Fibroblast of lung (primary cell): ENCODE results near the gene CDC14B. TPM values are rescaled to one million over a fixed set of nuclear protein-coding genes. Genes with fewer than 3 reads are reported as not detected.
"Not testable (repeated sequence)": the region's sequence is repeated elsewhere in the genome, so short reads cannot be mapped to it uniquely, and the experiment has no call there.

Experiments
- DNase-seq, 2 donors: peaks; one replicate each; pipeline versions ENCODE4 v3.0.0 to v3.0.0-alpha.2; 2010; ENCODE audit warnings: low read depth in 2 of 2
- H2AFZ ChIP-seq: 2 replicates; pipeline ENCODE4 v1.5.1; 2012; ENCODE audit warnings: low read length, control low read depth, inconsistent platforms
- H3K27ac ChIP-seq: 2 replicates; pipeline ENCODE4 v1.5.1; 2011; ENCODE audit warnings: low read length, control low read depth; ENCODE audit not compliant: insufficient read depth
- H3K27me3 ChIP-seq: 2 replicates; pipeline ENCODE4 v1.5.1; 2011; ENCODE audit warnings: mild to moderate bottlenecking, low read length; ENCODE audit not compliant: control insufficient read depth, insufficient read depth
- H3K36me3 ChIP-seq: 2 replicates; pipeline ENCODE4 v1.5.1; 2011; ENCODE audit warnings: low read length; ENCODE audit not compliant: control insufficient read depth, insufficient read depth
- H3K4me1 ChIP-seq: 2 replicates; pipeline ENCODE4 v1.5.1; 2011; ENCODE audit warnings: low read length; ENCODE audit not compliant: control insufficient read depth, insufficient read depth; ENCODE audit errors: extremely low read depth
- H3K4me2 ChIP-seq: 2 replicates; pipeline ENCODE4 v1.5.1; 2011; ENCODE audit warnings: low read length, control low read depth; ENCODE audit not compliant: insufficient read depth; ENCODE audit errors: extremely low read depth
- H3K4me3 ChIP-seq, 4 experiments: fragments of 200-600 bp in 1 of 4; sonication (generic) in 1 of 4; replicated peaks in 1 of 4; 2 replicates each; pipeline ENCODE4 v1.5.1; 2011 to 2016; ENCODE audit warnings: low read length in 4 of 4, low read depth in 3 of 4, mild to moderate bottlenecking in 3 of 4, control low read depth in 2 of 4, inconsistent platforms in 1 of 4, mixed read lengths in 1 of 4; ENCODE audit not compliant: insufficient read depth in 1 of 4; ENCODE audit errors: control extremely low read depth in 1 of 4
- H3K79me2 ChIP-seq: 2 replicates; pipeline ENCODE4 v1.5.1; 2012; ENCODE audit warnings: mild to moderate bottlenecking, low read length, inconsistent platforms; ENCODE audit not compliant: control insufficient read depth, insufficient read depth
- H3K9ac ChIP-seq: 2 replicates; pipeline ENCODE4 v1.5.1; 2011; ENCODE audit warnings: mild to moderate bottlenecking, low read length, control low read depth; ENCODE audit not compliant: insufficient read depth
- H3K9me3 ChIP-seq: 2 replicates; pipeline ENCODE4 v1.5.1; 2012; ENCODE audit warnings: low read depth, low read length; ENCODE audit not compliant: control insufficient read depth, insufficient read depth
- H4K20me1 ChIP-seq: 2 replicates; pipeline ENCODE4 v1.5.1; 2011; ENCODE audit warnings: low read length; ENCODE audit not compliant: control insufficient read depth, insufficient read depth; ENCODE audit errors: extremely low read depth
- EZH2 ChIP-seq: IDR thresholded peaks from 2 replicates; pipeline ENCODE4 v1.5.1; 2012; ENCODE audit warnings: low read length, control low read depth, mild to moderate bottlenecking; ENCODE audit errors: missing control alignments
- polyA plus RNA-seq, 2 donors: library from polyadenylated mRNA; depleted of rRNA in 1 of 2; stranded (reverse) in 1 of 2; unstranded in 1 of 2; fragments of >200 nt; gene quantifications; 2 replicates each; pipeline ENCODE4 v1.2.1, GENCODE V29; 2011 to 2012; ENCODE audit warnings: missing spikeins in 1 of 2
- total RNA-seq: library from RNA; depleted of rRNA; stranded (reverse); fragments of >200 nt; gene quantifications from 2 replicates; pipeline ENCODE4 v1.2.1, GENCODE V29; 2014
- TF ChIP-seq, protein P1 (sequence below), 2 donors: IDR thresholded peaks in 1 of 2; conservative IDR thresholded peaks in 1 of 2; 1 replicate in 1 of 2; 2 replicates in 1 of 2; pipeline ENCODE4 v1.5.1; 2011 to 2012; ENCODE audit warnings: low read length in 2 of 2, control low read depth in 1 of 2, inconsistent platforms in 1 of 2, low read depth in 1 of 2, mild to moderate bottlenecking in 1 of 2

CDC14B gene
- total and polyA plus RNA-seq, 2 donors (not counting 1 experiment from before 2014, with no cell fraction given), result 38.0 to 68.5 TPM

GRCh38 chr9:96596601-96597111 lies 23.0 kb downstream of the CDC14B start:
- Histone ChIP-seq H3K9ac (no peak overlapping the region), H3K4me3 (no peak overlapping the region), H2AFZ (no peak overlapping the region), H3K36me3 (no peaks in the 10 kb centered on the region), H3K79me2 (peaks cover 3% of the 10 kb centered on the region), H3K27me3 (no peaks in the 10 kb centered on the region), H3K4me2 (no peak overlapping the region), H3K27ac (no peak overlapping the region), H3K9me3 (no peaks in the 10 kb centered on the region), H3K4me1 (no peaks in the 10 kb centered on the region), H4K20me1 (no peaks in the 10 kb centered on the region)
- TF ChIP-seq EZH2, result no peak
- TF ChIP-seq, protein P1, sequence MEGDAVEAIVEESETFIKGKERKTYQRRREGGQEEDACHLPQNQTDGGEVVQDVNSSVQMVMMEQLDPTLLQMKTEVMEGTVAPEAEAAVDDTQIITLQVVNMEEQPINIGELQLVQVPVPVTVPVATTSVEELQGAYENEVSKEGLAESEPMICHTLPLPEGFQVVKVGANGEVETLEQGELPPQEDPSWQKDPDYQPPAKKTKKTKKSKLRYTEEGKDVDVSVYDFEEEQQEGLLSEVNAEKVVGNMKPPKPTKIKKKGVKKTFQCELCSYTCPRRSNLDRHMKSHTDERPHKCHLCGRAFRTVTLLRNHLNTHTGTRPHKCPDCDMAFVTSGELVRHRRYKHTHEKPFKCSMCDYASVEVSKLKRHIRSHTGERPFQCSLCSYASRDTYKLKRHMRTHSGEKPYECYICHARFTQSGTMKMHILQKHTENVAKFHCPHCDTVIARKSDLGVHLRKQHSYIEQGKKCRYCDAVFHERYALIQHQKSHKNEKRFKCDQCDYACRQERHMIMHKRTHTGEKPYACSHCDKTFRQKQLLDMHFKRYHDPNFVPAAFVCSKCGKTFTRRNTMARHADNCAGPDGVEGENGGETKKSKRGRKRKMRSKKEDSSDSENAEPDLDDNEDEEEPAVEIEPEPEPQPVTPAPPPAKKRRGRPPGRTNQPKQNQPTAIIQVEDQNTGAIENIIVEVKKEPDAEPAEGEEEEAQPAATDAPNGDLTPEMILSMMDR (conservative IDR thresholded peaks at IDR 0.05 in 1 of 2, IDR thresholded peaks at IDR 0.05 in 1 of 2; ENCODE audit: low read depth in 1 of 2, low read length in 2 of 2), result no peak
- DNase-seq, result no peak

GRCh38 chr9:96587338-96588315 lies 32.0 kb downstream of the CDC14B start:
- TF ChIP-seq, protein P1 (conservative IDR thresholded peaks at IDR 0.05 in 1 of 2, IDR thresholded peaks at IDR 0.05 in 1 of 2; ENCODE audit: low read depth in 1 of 2, low read length in 2 of 2), result no peak
- H4K20me1 ChIP-seq, result no peaks in the 10 kb centered on the region
- H3K4me1 ChIP-seq, result no peaks in the 10 kb centered on the region
- no peak overlapping the region for H3K9ac ChIP-seq
- H3K36me3 ChIP-seq, result no peaks in the 10 kb centered on the region
- no peaks in the 10 kb centered on the region for H3K9me3 ChIP-seq
- no peaks in the 10 kb centered on the region for H3K79me2 ChIP-seq
- no peak for DNase-seq
- H3K27me3 ChIP-seq, result no peaks in the 10 kb centered on the region
- no peak overlapping the region for H3K4me2 ChIP-seq
- H3K27ac ChIP-seq, result no peak overlapping the region
- H2AFZ ChIP-seq, result no peak overlapping the region
- H3K4me3 ChIP-seq, result no peak overlapping the region

GRCh38 chr9:96585426-96585825 lies 34.2 kb downstream of the CDC14B start:
- H3K4me3 ChIP-seq, result no peak overlapping the region
- peak in 1 of 2 donors; percentile 64 for DNase-seq
- H3K27me3 ChIP-seq, result no peaks in the 10 kb centered on the region
- H3K79me2 ChIP-seq, result no peaks in the 10 kb centered on the region
- H3K4me1 ChIP-seq, result no peaks in the 10 kb centered on the region
- H2AFZ ChIP-seq, result no peak overlapping the region
- H3K4me2 ChIP-seq, result no peak overlapping the region
- H3K9ac ChIP-seq, result no peak overlapping the region
- no peaks in the 10 kb centered on the region for H3K9me3 ChIP-seq
- no peaks in the 10 kb centered on the region for H4K20me1 ChIP-seq
- no peak overlapping the region for H3K27ac ChIP-seq
- H3K36me3 ChIP-seq, result no peaks in the 10 kb centered on the region
- TF ChIP-seq, protein P1 (conservative IDR thresholded peaks at IDR 0.05 in 1 of 2, IDR thresholded peaks at IDR 0.05 in 1 of 2; ENCODE audit: low read depth in 1 of 2, low read length in 2 of 2), result no peak
- TF ChIP-seq EZH2, result no peak

DNA sequence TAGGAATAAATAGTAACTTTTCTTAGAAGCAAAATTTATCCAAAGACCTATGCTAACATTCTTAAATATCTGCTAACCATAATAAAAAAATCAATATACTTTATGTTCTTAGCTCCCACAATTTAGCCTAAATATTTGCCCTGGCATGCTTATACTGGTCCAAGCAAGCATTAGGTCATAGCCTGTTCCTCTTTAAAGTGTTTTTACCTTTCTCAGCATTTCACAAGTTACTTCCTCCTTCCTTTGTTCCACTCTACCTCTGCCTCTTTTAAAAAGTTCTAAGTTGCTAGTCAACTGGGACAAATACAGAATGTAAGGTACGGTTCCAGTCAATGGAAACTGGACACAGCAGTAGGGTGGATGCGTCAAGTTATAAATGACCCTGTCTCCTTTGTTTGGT lies 37.4 kb downstream of the CDC14B start:
- H3K36me3 ChIP-seq, H3K4me3 ChIP-seq, H3K4me1 ChIP-seq, H3K79me2 ChIP-seq, H3K27ac ChIP-seq, H3K4me2 ChIP-seq, H3K27me3 ChIP-seq, H4K20me1 ChIP-seq, H2AFZ ChIP-seq, H3K9me3 ChIP-seq, DNase-seq, H3K9ac ChIP-seq: not testable (repeated sequence)
